DLD1 (cell line): ENCODE data around the gene USH1C.

Experiments used
- in situ Hi-C: cut with HindIII; loops from 2 replicates; pipeline ENCODE4 v1.10.0; 2017; ENCODE audit warnings: low sequenced_read_pairs

Gene USH1C

GRCh38 chr11:17477361-17477760 lies 66.9 kb downstream of the USH1C start:
- in situ Hi-C loops, result no loop called here

GRCh38 chr11:17477084-17477333 lies 67.2 kb downstream of the USH1C start:
- in situ Hi-C loops, result no loop called here

- in situ Hi-C loops, result no loop called here
These were observed 67.7 kb downstream of the USH1C start, which contains the start of gene ABCC8 for GRCh38 chr11:17476317-17477083. Gene ABCC8 (minus strand): TSS chr11:17476845. CDS start chr11:17476776, 69 bp downstream.

- in situ Hi-C loops, result no loop called here
These were observed 68.4 kb downstream of the USH1C start for GRCh38 chr11:17475666-17476316.

GRCh38 chr11:17473071-17473744 lies 71.0 kb downstream of the USH1C start:
- in situ Hi-C loops, result no loop called here

GRCh38 chr11:17472467-17472866 lies 71.7 kb downstream of the USH1C start:
- in situ Hi-C loops, result no loop called here

GRCh38 chr11:17471501-17471900 lies 72.7 kb downstream of the USH1C start:
- in situ Hi-C loops, result no loop called here

- in situ Hi-C loops, result no loop called here
These were observed 74.2 kb downstream of the USH1C start for GRCh38 chr11:17469998-17470397.

GRCh38 chr11:17468122-17468521 lies 76.1 kb downstream of the USH1C start:
- in situ Hi-C loops, result no loop called here

GRCh38 chr11:17463546-17464174 lies 80.6 kb downstream of the USH1C start:
- in situ Hi-C loops, result no loop called here

GRCh38 chr11:17462940-17463339 lies 81.3 kb downstream of the USH1C start:
- in situ Hi-C loops, result no loop called here

GRCh38 chr11:17460406-17460805 lies 83.8 kb downstream of the USH1C start:
- in situ Hi-C loops, result no loop called here

GRCh38 chr11:17459236-17459896 lies 84.8 kb downstream of the USH1C start:
- in situ Hi-C loops, result no loop called here

GRCh38 chr11:17458268-17458667 lies 85.9 kb downstream of the USH1C start:
- in situ Hi-C loops, result no loop called here

GRCh38 chr11:17457396-17458173 lies 86.6 kb downstream of the USH1C start:
- in situ Hi-C loops, result no loop called here

GRCh38 chr11:17452668-17453067 lies 91.5 kb downstream of the USH1C start:
- in situ Hi-C loops, result no loop called here

GRCh38 chr11:17449158-17449557 lies 95.1 kb downstream of the USH1C start:
- in situ Hi-C loops, result no loop called here

- in situ Hi-C loops, result no loop called here
These were observed 97.7 kb downstream of the USH1C start for GRCh38 chr11:17446482-17446881.

GRCh38 chr11:17445240-17445795 lies 98.9 kb downstream of the USH1C start:
- in situ Hi-C loops, result no loop called here
